HFFc6 (cell line): Measurements from ENCODE around the gene EML1. TPM values are rescaled to one million over a fixed set of nuclear protein-coding genes. Genes with fewer than 3 reads are reported as not detected.

ENCODE experiments used
- DNase-seq: peaks from one replicate; pipeline ENCODE4 v3.0.0-alpha.2; 2018
- H3K27ac Mint-ChIP-seq: 2 replicates; pipeline ENCODE4 v1.8.0; 2020; ENCODE audit warnings: mild to moderate bottlenecking, mixed read lengths
- H3K27me3 Mint-ChIP-seq: 2 replicates; pipeline ENCODE4 v1.8.0; 2021; ENCODE audit warnings: mild to moderate bottlenecking, moderate library complexity, mixed read lengths; ENCODE audit not compliant: insufficient read depth
- H3K36me3 Mint-ChIP-seq: 2 replicates; pipeline ENCODE4 v1.8.0; 2021; ENCODE audit warnings: low read depth, mixed read lengths
- H3K4me1 Mint-ChIP-seq: 2 replicates; pipeline ENCODE4 v1.8.0; 2020; ENCODE audit warnings: low read depth, mixed read lengths
- H3K4me3 Mint-ChIP-seq: 2 replicates; pipeline ENCODE4 v1.8.0; 2020; ENCODE audit warnings: mild to moderate bottlenecking, moderate library complexity, mixed read lengths
- H3K9me3 Mint-ChIP-seq: 2 replicates; pipeline ENCODE4 v1.8.0; 2020; ENCODE audit warnings: mild to moderate bottlenecking, mixed read lengths
- total RNA-seq, 6 experiments: library from RNA; stranded (reverse); fragmentation: NEBNext Ultra II Directional; extraction: Animal tissue kit (Norgen Biotek cat#: 25700); gene quantifications; 2 replicates in 1 of 6; 3 replicates in 5 of 6; pipeline ENCODE4 v1.2.3, GENCODE V29; 2021
- TF ChIP-seq, protein P1 (sequence below): fragments of 200-600 bp; sonication (generic); IDR thresholded peaks from 2 replicates; pipeline ENCODE4 v1.5.0; 2021; ENCODE audit warnings: antibody characterized with exemption, mild to moderate bottlenecking

Gene EML1
- total RNA-seq, 6 experiments from 2014 or later = 13.2 to 27.6 (median 22.2) TPM

GRCh38 chr14:99764222-99764706 lies 28.9 kb upstream of the EML1 start:
- TF ChIP-seq, protein P1, sequence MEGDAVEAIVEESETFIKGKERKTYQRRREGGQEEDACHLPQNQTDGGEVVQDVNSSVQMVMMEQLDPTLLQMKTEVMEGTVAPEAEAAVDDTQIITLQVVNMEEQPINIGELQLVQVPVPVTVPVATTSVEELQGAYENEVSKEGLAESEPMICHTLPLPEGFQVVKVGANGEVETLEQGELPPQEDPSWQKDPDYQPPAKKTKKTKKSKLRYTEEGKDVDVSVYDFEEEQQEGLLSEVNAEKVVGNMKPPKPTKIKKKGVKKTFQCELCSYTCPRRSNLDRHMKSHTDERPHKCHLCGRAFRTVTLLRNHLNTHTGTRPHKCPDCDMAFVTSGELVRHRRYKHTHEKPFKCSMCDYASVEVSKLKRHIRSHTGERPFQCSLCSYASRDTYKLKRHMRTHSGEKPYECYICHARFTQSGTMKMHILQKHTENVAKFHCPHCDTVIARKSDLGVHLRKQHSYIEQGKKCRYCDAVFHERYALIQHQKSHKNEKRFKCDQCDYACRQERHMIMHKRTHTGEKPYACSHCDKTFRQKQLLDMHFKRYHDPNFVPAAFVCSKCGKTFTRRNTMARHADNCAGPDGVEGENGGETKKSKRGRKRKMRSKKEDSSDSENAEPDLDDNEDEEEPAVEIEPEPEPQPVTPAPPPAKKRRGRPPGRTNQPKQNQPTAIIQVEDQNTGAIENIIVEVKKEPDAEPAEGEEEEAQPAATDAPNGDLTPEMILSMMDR = no peak
- H3K4me1 Mint-ChIP-seq = peaks cover 9% of the 10 kb centered on the region
- H3K4me3 Mint-ChIP-seq = no peak overlapping the region
- no peak overlapping the region for H3K27ac Mint-ChIP-seq
- H3K27me3 Mint-ChIP-seq = peaks cover 8% of the 10 kb centered on the region
- H3K9me3 Mint-ChIP-seq = no peaks in the 10 kb centered on the region
- no peak for DNase-seq
- H3K36me3 Mint-ChIP-seq = no peaks in the 10 kb centered on the region

- Mint-ChIP-seq H3K27me3 (peaks cover 8% of the 10 kb centered on the region), H3K4me1 (peaks cover 19% of the 10 kb centered on the region), H3K27ac (peak overlapping the region; percentile 4; the same call in 1 of the 2 replicates), H3K4me3 (no peak overlapping the region), H3K9me3 (no peaks in the 10 kb centered on the region), H3K36me3 (no peaks in the 10 kb centered on the region)
- TF ChIP-seq, protein P1 = no peak
- no peak for DNase-seq
These were observed 24.8 kb upstream of the EML1 start for GRCh38 chr14:99768381-99768780.

- H3K27ac Mint-ChIP-seq = no peak overlapping the region
- H3K9me3 Mint-ChIP-seq = no peaks in the 10 kb centered on the region
- TF ChIP-seq, protein P1 = no peak
- no peak for DNase-seq
- no peaks in the 10 kb centered on the region for H3K36me3 Mint-ChIP-seq
- H3K27me3 Mint-ChIP-seq = peaks cover 8% of the 10 kb centered on the region
- no peak overlapping the region for H3K4me3 Mint-ChIP-seq
- peaks cover 25% of the 10 kb centered on the region for H3K4me1 Mint-ChIP-seq
These were observed 24.1 kb upstream of the EML1 start for GRCh38 chr14:99769123-99769522.

- peaks cover 7% of the 10 kb centered on the region for H3K27me3 Mint-ChIP-seq
- no peaks in the 10 kb centered on the region for H3K9me3 Mint-ChIP-seq
- no peak overlapping the region for H3K27ac Mint-ChIP-seq
- no peaks in the 10 kb centered on the region for H3K36me3 Mint-ChIP-seq
- H3K4me3 Mint-ChIP-seq = no peak overlapping the region
- H3K4me1 Mint-ChIP-seq = peaks cover 31% of the 10 kb centered on the region
- DNase-seq = no peak
- TF ChIP-seq, protein P1 = no peak
These were observed 23.4 kb upstream of the EML1 start for GRCh38 chr14:99769799-99770198.

DNA sequence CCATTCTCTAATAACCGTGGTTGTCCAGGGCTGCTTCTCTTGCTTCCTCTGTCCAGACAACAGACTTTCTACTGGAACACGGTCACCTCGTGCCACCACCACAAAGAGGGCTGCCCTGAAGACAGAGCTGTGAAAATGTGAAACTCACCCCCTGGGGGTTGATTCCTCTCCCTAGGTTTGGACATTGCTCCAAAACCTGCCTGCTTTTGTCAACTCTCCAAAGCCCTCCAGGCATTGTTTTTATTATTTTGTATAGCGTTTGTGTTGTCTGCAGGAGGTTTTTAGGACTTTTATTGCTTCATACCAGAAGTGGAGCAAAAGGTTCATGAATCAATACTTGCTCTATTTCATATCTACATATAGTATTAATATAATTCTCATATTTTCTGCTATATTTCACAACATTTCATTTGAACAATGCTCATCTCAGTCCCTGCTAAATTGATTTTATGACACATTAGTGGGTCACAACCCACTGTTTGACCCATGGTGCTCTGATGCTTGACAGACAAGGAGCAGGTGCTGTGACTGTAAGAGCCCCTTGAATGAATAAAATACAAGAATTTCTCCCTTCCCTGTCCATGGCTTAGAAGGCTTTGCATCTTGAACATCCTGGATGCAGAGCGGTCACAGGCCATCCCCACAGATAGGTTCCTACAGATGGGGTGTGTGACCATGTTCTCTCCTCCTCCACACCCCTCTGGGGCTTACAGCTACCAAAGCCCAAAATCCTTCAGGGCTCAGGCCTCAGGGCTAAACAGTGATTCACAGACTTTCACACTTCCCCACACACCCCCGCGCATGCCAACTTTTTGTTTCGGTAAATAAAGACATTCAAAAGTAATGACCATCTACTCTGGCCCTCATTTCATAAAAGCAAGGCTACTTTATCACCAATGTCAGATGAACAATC lies 20.6 kb upstream of the EML1 start:
- Mint-ChIP-seq H3K9me3 (no peaks in the 10 kb centered on the region), H3K27me3 (peaks cover 3% of the 10 kb centered on the region), H3K4me3 (no peak overlapping the region), H3K27ac (peak overlapping the region; percentile 14; the same call in 1 of the 2 replicates), H3K4me1 (peaks cover 51% of the 10 kb centered on the region), H3K36me3 (no peaks in the 10 kb centered on the region)
- TF ChIP-seq, protein P1 = no peak
- no peak for DNase-seq
